A673 (cell line): Measurements from ENCODE around the gene AP5B1.

Experiments
- CTCF ChIP-seq: fragments of 300-800, 200-600 bp; sonication (generic); conservative IDR thresholded peaks from 2 replicates; pipeline ENCODE4 v1.5.1; 2017; ENCODE audit warnings: low read depth, mild to moderate bottlenecking, antibody characterized with exemption, low read length, moderate library complexity, mixed read lengths
- EZH2 ChIP-seq: fragments of 200-600 bp; sonication (generic); IDR thresholded peaks from 2 replicates; pipeline ENCODE4 v1.6.1; 2017; ENCODE audit warnings: borderline replicate concordance, low read depth, mild to moderate bottlenecking, mixed read lengths, antibody characterized with exemption, low read length; ENCODE audit not compliant: poor library complexity, severe bottlenecking

GRCh38 chr11:65801153-65801987 is 20.6 kb upstream of the AP5B1 start:
- TF ChIP-seq EZH2 = no peak
- no peak for TF ChIP-seq CTCF
